Glutamatergic neuron (in vitro differentiated cells): ENCODE data around the gene WNK1. TPM values are rescaled to one million over a fixed set of nuclear protein-coding genes. Genes with fewer than 3 reads are reported as not detected.
"Not testable (repeated sequence)": the region's sequence is repeated elsewhere in the genome, so short reads cannot be mapped to it uniquely, and the experiment has no call there.

Experiments used
- DNase-seq: peaks from one replicate; pipeline ENCODE4 v3.0.0; 2022
- H3K27ac Mint-ChIP-seq: one replicate; pipeline ENCODE4 v1.8.0; 2020; ENCODE audit warnings: mild to moderate bottlenecking, mixed read lengths, inconsistent platforms; ENCODE audit not compliant: unreplicated experiment
- H3K27me3 Mint-ChIP-seq: one replicate; pipeline ENCODE4 v1.8.0; 2020; ENCODE audit warnings: mild to moderate bottlenecking, moderate library complexity, mixed read lengths, inconsistent platforms; ENCODE audit not compliant: unreplicated experiment
- H3K36me3 Mint-ChIP-seq: one replicate; pipeline ENCODE4 v1.8.0; 2020; ENCODE audit warnings: mild to moderate bottlenecking, mixed read lengths, inconsistent platforms; ENCODE audit not compliant: unreplicated experiment
- H3K4me1 Mint-ChIP-seq: one replicate; pipeline ENCODE4 v1.8.0; 2020; ENCODE audit warnings: mild to moderate bottlenecking, low read depth, mixed read lengths, inconsistent platforms; ENCODE audit not compliant: unreplicated experiment
- H3K4me3 Mint-ChIP-seq: one replicate; pipeline ENCODE4 v1.8.0; 2020; ENCODE audit warnings: mild to moderate bottlenecking, mixed read lengths, inconsistent platforms; ENCODE audit not compliant: unreplicated experiment
- H3K9me3 Mint-ChIP-seq: one replicate; pipeline ENCODE4 v1.8.0; 2020; ENCODE audit warnings: mild to moderate bottlenecking, moderate library complexity, mixed read lengths, inconsistent platforms; ENCODE audit not compliant: unreplicated experiment
- total RNA-seq: library from RNA; stranded (reverse); fragmentation: NEBNext Ultra II Directional; extraction: Animal tissue kit (Norgen Biotek cat#: 25700); gene quantifications from one replicate; pipeline ENCODE4 v1.2.1, GENCODE V29; 2021; ENCODE audit not compliant: unreplicated experiment
- TF ChIP-seq, protein P1 (sequence below): fragments of 200-600 bp; sonication (generic); IDR thresholded peaks from one replicate; pipeline ENCODE4 v1.5.0; 2021; ENCODE audit not compliant: partially characterized antibody, unreplicated experiment

The WNK1 gene
- total RNA-seq, 1 donor from 2014 or later = 182 TPM

DNA sequence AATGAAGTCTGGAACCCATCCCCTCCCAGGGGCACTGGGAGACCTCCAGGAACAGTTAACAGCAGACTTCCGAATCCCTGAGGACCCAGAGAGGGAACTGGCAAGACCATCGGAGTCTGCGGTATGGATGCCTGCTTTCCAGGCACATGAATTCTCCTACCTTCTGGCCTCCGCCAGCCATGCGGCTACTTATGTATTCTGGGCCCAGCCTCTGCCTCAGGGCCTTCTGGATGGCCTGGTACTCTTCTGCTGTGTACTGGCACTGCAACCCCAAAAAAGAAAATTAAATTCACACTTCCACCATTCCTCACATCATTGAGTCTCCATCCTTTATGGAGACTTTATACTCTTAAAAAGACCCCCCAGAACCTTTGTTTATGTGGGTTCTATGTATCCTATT is 178.7 kb downstream of the WNK1 start:
- Mint-ChIP-seq H3K4me1 (no peaks in the 10 kb centered on the region), H3K27me3 (peaks cover 1% of the 10 kb centered on the region), H3K27ac (no peak overlapping the region), H3K4me3 (no peak overlapping the region), H3K36me3 (peaks cover 3% of the 10 kb centered on the region), H3K9me3 (peaks cover 1% of the 10 kb centered on the region)
- TF ChIP-seq, protein P1, sequence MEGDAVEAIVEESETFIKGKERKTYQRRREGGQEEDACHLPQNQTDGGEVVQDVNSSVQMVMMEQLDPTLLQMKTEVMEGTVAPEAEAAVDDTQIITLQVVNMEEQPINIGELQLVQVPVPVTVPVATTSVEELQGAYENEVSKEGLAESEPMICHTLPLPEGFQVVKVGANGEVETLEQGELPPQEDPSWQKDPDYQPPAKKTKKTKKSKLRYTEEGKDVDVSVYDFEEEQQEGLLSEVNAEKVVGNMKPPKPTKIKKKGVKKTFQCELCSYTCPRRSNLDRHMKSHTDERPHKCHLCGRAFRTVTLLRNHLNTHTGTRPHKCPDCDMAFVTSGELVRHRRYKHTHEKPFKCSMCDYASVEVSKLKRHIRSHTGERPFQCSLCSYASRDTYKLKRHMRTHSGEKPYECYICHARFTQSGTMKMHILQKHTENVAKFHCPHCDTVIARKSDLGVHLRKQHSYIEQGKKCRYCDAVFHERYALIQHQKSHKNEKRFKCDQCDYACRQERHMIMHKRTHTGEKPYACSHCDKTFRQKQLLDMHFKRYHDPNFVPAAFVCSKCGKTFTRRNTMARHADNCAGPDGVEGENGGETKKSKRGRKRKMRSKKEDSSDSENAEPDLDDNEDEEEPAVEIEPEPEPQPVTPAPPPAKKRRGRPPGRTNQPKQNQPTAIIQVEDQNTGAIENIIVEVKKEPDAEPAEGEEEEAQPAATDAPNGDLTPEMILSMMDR = no peak
- no peak for DNase-seq

DNA sequence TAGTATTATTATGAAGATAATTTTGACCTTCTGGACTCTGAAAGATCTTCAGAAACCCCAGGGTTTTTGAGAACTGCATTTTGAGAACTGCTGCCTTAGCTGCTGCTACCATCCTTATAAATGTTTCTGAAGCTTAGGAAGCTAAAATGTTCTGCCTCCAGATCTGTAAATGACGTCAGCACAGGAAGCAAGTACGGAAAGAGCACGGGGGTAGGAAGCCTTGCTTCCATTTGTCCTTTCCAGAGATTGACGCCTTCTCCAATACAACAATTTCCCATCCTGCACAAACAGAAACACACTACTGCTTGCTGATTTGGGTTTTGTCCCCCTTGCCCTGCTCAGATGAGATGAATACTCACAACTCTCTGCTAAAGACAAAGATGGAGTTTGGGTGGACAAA is 179.2 kb downstream of the WNK1 start:
- Mint-ChIP-seq H3K36me3 (peaks cover 3% of the 10 kb centered on the region), H3K9me3 (peaks cover 1% of the 10 kb centered on the region), H3K4me1 (no peaks in the 10 kb centered on the region), H3K27ac (no peak overlapping the region), H3K4me3 (no peak overlapping the region), H3K27me3 (peaks cover 1% of the 10 kb centered on the region)
- TF ChIP-seq, protein P1 = no peak
- DNase-seq = no peak

DNA sequence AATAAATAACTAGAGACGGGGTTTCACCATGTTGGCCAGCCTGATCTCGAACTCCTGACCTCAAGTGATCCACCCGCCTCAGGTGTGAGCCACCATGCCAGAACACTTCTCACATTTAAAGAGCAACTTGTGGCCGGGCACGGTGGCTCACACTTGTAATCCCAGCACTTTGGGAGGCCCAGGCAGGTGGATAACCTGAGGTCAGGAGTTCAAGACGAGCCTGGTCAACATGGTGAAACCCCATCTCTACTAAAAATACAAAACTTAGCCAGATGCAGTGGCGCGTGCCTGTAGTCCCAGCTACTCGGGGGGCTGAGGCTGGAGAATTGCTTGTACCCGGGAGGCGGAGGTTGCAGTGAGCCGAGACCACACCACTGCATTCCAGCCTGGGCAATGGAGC is 183.5 kb downstream of the WNK1 start:
- not testable (repeated sequence) for H3K4me1 Mint-ChIP-seq, H3K4me3 Mint-ChIP-seq, H3K9me3 Mint-ChIP-seq, H3K27ac Mint-ChIP-seq, DNase-seq, H3K27me3 Mint-ChIP-seq, H3K36me3 Mint-ChIP-seq

DNA sequence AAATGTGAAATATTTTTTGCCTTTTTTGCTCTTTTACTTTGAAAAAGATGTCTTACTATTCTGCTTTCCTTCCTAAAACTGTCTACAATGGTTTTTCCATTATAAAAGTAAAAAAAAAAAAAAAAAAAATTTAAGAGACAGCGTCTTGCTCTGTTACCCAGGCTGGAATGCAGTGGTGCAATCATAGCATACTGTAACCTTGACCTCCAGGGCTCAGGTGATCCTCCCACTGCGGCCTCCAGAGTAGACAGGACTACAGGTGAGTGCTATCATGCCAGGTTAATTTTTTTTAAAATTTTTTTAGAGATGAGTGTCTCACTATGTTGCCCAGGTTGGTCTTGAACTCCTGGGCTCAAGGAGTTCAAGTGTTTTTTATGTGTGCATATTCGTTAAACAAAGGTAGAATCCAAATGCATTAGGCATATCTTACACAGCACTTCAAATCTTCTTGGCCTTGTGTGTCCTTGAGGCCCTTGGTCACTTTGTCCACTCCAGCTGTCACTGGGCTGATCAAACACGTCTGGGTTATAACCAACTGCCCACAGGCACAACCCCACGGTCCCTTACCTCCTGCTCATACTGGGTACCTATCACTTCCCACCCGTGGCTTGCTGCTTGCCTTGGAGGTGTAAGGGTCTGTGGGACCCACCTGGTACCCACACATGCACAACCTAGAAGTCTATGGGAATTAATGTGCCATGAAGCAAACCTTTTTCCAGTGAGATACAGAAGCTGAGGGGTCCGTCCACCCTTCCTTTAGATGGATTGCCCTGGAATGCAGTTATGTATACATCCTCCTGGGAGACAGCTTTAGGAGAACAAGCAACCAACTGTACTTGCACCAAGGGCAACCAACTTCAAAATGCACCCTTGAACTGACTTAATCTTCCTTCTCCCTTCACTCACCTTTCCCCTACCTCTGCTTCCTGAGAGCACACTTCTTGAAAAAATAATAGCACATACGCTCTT is 184.3 kb downstream of the WNK1 start:
- H3K9me3 Mint-ChIP-seq = peaks cover 4% of the 10 kb centered on the region
- H3K36me3 Mint-ChIP-seq = peaks cover 8% of the 10 kb centered on the region
- TF ChIP-seq, protein P1 = no peak
- DNase-seq = no peak
- peaks cover 4% of the 10 kb centered on the region for H3K27me3 Mint-ChIP-seq
- H3K4me3 Mint-ChIP-seq = no peak overlapping the region
- H3K4me1 Mint-ChIP-seq = no peaks in the 10 kb centered on the region
- peak overlapping the region; percentile 5 for H3K27ac Mint-ChIP-seq

DNA sequence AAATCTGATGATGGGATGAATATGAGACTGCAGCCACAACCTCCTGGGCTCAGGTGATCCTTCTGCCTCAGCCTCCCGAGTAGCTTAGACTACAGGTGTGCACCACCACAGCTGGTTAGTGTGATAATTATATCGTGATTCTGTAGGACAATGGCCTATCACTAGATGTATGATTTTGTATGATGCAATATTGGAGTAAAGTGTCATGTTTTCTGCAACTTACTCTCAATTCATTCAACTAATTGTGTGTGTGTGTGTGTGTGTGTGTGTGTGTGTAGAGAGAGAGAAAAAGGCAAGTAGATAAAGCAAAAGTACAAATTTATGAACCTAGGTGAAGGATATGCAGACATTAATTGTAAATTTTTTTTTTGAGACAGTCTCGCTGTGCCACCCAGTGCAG is 186.4 kb downstream of the WNK1 start:
- peaks cover 2% of the 10 kb centered on the region for H3K27me3 Mint-ChIP-seq
- no peaks in the 10 kb centered on the region for H3K4me1 Mint-ChIP-seq
- H3K9me3 Mint-ChIP-seq = peaks cover 4% of the 10 kb centered on the region
- no peak for DNase-seq
- peaks cover 4% of the 10 kb centered on the region for H3K36me3 Mint-ChIP-seq
- H3K4me3 Mint-ChIP-seq = no peak overlapping the region
- H3K27ac Mint-ChIP-seq = no peak overlapping the region
- TF ChIP-seq, protein P1 = no peak
